GM21423 (cell line): ENCODE data around the gene LUC7L.
"Not testable (repeated sequence)": the region's sequence is repeated elsewhere in the genome, so short reads cannot be mapped to it uniquely, and the experiment has no call there.

ENCODE experiments used
- ATAC-seq: cut with Tn5 transposase; IDR thresholded peaks from one replicate; pipeline ENCODE4 v1.9.1; 2021; ENCODE audit warnings: mild to moderate bottlenecking, moderate library complexity; ENCODE audit not compliant: unreplicated experiment

Gene LUC7L

DNA sequence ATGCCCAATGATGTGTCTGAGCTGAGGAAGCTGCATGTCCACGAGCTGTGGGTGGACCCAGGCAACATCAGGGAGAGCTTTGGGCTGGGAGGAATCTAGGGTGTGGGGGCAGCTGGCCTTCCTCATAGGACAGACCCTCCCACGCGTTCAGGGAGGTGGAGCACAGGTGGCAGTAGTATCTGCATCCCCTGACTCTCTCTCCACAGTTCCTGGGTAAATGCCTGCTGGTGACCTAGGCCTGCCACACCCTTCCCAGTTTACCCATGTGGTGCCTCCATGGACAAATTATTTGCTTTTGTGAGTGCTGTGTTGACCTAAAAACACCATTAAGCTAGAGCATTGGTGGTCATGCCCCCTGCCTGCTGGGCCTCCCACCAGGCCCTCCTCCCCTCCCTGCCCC lies 60.2 kb downstream of the LUC7L start:
- no peak for ATAC-seq

DNA sequence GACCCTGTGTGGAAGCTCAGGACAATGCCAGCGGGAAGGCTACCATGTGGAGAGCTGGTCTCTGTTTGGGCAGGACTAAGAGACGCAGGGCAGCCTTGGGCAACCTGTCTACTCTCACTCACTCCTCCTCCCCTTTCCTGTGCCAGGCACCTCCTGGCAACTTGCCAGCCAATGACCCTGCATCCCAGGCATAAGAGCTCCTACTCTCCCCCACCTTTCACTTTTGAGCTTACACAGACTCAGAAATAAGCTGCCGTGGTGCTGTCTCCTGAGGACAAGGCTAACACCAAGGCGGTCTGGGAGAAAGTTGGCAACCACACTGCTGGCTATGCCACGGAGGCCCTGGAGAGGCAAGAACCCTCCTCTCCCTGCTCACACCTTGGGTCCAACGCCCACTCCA lies 60.8 kb downstream of the LUC7L start:
- no peak for ATAC-seq

DNA sequence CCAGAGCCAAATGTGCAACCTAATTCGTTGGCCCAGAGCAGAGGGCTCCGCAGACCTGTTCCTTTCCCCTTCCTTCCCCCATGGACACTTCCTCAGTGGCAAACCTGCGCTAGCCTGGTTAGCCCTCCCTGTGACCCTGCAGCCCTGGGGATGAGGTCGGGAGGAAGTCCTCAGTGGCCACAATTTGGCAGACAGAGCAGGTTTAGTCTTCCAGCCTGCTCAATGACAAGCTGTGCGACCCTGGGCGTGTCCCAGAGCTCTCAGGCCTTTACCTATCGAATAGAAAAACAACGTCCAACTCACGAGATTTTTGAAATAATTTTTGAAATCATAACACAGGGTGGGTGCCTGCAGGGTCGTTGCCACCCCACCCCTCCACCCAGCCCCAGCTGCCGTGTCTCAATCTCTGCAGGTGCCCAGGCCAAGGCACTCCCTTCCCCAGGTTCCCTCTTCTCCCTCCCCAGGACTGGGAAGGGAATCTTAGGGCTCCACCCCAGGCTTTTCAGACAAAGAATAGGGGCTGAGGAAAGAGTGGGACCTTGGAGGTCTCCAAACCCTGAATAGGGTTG lies 62.0 kb downstream of the LUC7L start:
- no peak for ATAC-seq

DNA sequence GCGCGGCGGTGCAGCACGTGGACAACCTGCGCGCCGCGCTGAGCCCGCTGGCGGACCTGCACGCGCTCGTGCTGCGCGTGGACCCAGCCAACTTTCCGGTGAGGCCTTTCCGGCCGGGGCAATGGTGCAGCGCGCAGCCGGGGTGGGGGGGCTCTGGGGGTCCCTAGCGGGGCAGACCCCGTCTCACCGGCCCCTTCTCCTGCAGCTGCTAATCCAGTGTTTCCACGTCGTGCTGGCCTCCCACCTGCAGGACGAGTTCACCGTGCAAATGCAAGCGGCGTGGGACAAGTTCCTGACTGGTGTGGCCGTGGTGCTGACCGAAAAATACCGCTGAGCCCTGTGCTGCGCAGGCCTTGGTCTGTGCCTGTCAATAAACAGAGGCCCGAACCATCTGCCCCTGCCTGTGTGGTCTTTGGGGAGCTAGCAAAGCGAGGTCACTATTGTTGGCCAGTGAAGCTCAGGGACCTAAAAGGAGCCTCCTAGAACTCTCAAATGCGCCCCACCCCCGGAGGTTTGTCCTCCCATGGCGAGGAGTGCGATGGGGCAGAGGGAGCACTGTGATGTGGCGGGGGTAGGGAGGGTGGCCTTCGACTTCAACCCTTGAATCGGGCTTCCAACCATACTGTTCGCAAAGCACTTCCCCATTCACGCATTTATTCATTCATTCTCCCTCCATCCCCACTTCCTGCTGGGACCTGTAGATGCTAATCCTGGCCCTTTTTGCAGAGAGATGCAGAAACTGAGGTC lies 62.7 kb downstream of the LUC7L start:
- ATAC-seq = no peak

DNA sequence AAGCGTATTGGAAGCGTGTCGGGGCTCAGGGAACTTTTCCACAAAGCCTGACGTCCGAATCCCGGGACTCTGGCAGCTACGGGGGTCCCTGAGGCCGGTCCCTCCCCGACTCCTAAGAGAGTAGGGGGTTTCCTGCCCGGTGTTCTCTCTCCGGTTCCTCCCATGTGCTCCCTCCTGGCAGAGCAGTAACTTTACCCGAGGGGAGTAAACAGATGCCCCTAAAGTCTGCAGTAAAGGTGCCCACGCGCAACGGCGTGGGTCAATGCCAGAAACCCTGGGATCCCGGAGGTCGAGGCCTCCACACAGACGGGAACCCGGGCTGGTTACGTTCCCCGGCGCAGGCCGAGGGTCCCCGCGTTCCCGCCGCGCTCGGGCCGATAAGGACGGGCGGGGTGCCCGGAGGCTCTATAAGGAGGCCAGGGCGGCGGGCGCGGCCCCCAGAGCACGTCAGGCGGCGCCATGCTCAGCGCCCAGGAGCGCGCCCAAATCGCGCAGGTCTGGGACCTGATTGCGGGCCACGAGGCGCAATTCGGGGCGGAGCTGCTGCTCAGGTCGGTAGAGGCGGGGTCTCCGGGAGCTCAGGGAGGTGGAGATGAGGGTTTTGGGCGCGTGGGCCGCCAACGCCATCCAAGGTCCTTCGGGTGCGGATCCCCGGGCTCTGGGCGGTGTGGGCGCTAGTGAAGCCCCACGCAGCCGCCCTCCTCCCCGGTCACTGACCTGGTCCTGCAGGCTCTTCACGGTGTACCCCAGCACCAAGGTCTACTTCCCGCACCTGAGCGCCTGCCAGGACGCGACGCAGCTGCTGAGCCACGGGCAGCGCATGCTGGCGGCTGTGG lies 63.5 kb downstream of the LUC7L start, which contains the start of gene HBM:
Gene HBM, plus strand, starts transcription at position 440 of the 836 bp plus-strand sequence. Its CDS starts 20 bp downstream, at position 460.
- no peak for ATAC-seq

DNA sequence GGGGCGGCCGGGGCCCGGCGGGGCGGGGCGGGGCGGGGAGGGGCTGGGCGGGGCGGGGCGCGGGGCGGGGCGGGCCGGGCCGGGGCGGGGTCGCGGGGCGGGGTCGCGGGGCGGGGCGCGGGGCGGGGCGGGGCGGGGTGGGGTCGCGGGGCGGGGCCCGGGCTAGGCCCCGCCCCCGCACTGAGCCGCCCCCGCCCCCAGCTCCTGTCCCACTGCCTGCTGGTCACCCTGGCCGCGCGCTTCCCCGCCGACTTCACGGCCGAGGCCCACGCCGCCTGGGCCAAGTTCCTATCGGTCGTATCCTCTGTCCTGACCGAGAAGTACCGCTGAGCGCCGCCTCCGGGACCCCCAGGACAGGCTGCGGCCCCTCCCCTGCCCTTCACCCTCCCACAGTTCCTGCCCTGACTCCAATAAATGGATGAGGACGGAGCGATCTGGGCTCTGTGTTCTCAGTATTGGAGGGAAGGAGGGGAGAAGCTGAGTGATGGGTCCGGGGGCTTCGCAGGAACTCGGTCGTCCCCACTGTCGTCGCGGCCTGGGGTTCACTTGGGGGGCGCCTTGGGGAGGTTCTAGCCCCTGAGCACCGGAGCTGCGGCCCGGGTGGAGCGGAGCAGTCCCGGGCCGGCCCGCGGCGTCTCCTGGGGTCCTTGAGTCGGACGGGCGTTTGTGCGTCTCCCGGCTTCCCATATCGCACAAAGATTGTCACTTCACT lies 64.3 kb downstream of the LUC7L start:
- ATAC-seq = no peak

DNA sequence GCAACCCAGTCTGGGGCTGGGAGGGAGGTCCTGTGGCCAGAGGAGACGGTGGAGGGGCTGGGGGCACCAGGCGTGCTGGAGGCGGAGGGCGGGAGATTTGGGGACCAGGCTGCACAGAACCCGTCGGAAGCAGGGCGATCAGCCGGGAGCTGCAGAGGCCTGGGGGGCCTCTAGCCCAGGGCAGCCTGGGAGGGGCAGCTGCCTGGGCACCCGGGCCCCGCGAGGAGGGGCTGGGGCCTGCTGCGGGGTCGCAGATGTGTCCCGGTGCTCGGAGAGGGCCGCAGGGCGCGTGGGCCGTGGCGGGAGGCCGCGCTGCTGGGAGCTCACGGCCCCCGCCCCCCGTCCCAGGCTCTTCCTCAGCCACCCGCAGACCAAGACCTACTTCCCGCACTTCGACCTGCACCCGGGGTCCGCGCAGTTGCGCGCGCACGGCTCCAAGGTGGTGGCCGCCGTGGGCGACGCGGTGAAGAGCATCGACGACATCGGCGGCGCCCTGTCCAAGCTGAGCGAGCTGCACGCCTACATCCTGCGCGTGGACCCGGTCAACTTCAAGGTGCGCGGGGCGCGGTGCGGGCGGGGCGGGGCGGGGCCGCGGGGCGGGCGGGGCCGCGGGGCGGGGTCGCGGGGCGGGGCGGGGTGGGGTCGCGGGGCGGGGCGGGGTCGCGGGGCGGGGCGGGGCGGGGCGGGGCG lies 65.0 kb downstream of the LUC7L start:
- not testable (repeated sequence) for ATAC-seq

DNA sequence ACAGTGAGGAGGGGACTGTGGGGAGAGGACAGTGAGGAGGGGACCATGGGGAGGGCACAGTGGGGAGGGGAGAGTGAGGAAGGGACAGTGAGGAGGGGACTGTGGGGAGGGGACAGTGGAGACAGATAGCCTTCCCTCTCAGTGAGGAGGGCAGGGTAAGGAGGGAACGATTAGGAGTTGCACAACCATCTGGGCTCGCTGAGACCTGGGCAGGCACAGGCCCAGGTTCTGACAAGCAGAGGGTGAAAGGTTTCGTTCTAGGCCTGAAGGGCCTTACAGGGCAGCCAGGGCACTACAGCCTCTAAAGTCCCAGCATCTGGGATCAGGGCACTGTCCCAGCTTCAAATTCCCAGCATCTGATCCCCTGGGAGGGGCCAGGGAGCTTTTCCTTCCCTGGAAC lies 65.6 kb downstream of the LUC7L start:
- not testable (repeated sequence) for ATAC-seq

DNA sequence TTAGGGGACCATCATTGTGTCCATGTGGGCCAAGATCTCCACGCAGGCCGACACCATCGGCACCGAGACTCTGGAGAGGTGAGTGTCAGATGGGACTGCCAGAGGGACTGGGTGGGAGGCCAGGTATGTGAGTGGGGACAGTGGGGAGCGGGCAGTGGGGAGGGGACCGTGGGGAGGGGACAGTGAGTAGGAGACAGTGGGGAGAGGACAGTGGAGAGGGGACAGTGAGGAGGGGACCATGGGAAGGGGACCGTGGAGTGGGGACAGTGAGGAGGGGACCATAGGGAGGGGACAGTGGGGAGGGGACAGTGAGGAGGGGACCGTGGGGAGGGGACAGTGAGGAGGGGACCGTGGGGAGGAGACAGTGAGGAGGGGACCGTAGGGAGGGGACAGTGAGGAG lies 66.1 kb downstream of the LUC7L start:
- ATAC-seq = not testable (repeated sequence)

DNA sequence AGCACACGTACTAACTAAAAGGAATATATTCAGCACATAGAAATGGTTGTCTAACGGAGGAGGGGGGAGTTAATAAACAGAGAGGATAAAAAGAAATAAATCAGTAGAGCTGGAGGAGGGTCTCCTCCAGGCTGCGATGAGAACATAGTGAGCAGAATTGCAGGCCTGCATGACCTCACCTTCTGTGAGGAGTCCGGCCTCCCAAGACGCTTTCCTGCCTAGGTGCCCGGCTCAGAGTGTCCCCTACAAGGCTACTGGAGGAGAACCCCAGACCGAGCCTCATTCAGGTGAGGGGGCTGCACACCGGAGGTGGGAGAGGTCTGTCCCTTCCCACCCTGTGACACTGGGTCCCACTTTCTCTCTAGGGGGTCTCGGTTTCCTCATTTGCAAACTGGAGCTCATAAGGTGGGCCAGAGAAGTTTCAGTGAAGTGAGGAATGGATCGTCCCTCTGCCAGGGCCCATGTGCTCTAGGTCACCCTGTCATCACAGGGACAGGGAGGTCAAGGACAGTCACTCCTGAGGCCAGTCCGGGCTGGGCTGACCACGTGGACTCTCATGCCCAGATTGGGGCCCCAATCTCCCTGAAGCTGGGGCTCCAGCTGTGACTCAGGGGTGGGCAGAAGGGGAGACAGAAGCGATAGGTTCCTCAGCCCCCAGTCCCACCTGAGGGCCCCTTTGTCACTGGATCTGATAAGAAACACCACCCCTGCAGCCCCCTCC lies 66.8 kb downstream of the LUC7L start:
- no peak for ATAC-seq

DNA sequence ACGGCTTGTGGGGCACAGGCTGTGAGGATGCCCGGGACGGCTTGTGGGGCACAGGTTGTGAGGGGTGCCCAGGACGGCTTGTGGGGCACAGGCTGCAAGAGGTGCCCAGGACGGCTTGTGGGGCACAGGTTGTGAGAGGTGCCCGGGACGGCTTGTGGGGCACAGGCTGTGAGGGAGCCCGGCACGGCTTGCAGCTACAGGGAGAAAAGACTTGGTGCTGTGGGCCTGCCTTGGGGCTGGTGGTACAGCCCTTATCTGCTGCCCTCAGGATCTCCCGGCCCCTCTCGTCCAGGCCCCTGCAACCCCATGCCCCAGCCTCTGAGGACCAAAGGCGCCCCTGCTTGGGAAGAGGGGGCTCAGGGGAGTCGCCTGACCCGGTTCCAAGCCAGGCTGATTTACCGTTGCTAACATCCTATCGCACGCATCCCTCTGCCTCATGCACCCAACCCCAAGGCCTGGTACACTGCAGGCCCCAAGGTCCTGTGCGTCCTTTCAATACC lies 68.5 kb downstream of the LUC7L start:
- no peak for ATAC-seq

DNA sequence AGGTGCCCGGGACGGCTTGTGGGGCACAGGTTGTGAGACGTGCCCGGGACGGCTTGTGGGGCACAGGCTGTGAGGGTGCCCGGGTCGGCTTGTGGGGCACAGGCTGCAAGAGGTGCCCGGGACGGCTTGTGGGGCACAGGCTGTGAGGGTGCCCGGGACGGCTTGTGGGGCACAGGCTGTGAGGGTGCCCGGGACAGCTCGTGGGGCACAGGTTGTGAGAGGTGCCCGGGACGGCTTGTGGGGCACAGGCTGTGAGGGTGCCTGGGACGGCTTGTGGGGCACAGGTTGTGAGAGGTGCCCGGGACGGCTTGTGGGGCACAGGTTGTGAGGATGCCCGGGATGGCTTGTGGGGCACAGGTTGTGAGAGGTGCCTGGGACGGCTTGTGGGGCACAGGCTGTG lies 69.0 kb downstream of the LUC7L start:
- ATAC-seq = not testable (repeated sequence)

DNA sequence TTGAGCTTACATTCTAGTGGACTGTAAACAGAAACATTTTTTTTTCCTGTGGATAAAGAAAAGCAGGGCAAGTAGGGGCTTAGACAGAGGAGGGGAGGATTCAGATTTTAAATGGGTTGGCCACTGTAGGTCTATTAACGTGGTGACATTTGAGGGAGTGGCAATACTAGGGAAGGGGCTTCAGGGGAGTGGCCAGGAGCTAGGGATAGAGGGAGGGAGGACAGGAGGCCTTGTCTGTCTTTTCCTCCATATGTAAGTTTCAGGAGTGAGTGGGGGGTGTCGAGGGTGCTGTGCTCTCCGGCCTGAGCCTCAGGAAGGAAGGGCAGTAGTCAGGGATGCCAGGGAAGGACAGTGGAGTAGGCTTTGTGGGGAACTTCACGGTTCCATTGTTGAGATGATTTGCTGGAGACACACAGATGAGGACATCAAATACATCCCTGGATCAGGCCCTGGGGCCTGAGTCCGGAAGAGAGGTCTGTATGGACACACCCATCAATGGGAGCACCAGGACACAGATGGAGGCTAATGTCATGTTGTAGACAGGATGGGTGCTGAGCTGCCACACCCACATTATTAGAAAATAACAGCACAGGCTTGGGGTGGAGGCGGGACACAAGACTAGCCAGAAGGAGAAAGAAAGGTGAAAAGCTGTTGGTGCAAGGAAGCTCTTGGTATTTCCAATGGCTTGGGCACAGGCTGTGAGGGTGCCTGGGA lies 70.0 kb downstream of the LUC7L start:
- ATAC-seq = no peak

DNA sequence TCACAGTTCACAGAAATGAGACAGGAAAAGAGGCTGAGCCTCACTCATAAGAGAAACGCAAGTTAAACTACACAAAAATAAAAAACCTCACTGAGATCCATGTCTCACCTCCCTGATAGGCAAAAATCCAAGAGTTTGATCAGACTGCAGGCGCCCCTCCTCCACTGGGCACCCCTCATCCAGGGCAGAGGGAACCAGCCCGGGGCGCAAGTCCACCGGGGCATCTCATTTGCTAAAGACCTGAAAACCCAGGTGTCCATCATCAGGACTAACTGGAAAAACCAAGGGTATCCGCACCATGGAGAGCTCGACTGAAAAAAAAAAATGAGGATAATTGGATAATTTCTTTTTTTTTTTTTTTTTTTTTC lies 74.2 kb downstream of the LUC7L start:
- no peak for ATAC-seq

DNA sequence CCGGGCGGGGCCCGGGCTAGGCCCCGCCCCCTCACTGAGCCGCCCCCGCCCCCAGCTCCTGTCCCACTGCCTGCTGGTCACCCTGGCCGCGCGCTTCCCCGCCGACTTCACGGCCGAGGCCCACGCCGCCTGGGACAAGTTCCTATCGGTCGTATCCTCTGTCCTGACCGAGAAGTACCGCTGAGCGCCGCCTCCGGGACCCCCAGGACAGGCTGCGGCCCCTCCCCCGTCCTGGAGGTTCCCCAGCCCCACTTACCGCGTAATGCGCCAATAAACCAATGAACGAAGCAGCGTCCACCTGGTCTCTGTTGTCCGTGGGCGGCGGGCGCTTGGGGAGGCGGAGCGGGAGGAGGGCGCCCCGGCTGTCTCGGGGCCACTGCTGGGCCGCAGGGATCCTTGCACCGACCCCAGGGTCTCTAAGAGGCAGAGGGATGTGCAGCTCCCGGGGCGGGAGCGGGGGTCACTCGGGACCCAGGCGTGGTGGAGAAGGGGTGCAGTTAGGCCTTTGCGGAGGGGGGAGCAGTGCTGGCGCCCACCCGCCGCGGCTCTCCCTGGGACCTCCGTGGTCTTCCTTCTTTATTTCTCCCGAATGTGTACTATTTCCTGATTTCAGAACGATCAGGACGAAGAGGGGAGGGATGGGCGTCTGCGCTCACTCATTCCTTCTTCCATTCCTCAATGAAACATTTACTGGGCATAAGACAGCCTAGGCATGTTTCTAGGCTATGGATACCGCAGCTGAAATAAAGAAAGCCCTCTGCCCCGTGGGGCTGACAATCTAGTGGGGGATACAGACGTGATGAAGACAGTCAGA lies 74.8 kb downstream of the LUC7L start:
- no peak for ATAC-seq

DNA sequence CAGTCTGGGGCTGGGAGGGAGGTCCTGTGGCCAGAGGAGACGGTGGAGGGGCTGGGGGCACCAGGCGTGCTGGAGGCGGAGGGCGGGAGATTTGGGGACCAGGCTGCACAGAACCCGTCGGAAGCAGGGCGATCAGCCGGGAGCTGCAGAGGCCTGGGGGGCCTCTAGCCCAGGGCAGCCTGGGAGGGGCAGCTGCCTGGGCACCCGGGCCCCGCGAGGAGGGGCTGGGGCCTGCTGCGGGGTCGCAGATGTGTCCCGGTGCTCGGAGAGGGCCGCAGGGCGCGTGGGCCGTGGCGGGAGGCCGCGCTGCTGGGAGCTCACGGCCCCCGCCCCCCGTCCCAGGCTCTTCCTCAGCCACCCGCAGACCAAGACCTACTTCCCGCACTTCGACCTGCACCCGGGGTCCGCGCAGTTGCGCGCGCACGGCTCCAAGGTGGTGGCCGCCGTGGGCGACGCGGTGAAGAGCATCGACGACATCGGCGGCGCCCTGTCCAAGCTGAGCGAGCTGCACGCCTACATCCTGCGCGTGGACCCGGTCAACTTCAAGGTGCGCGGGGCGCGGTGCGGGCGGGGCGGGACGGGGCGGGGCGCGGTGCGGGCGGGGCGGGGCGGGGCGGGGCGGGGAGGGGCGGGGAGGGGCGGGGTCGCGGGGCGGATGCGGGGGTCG lies 75.6 kb downstream of the LUC7L start:
- not testable (repeated sequence) for ATAC-seq

DNA sequence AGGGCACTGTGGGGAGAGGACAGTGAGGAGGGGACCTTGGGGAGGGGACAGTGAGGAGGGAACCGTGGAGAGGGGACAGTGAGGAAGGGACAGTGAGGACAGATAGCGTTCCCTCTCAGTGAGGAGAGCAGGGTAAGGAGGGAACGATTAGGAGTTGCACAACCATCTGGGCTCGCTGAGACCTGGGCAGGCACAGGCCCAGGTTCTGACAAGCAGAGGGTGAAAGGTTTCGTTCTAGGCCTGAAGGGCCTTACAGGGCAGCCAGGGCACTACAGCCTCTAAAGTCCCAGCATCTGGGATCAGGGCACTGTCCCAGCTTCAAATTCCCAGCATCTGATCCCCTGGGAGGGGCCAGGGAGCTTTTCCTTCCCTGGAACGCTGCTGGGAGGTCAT lies 76.1 kb downstream of the LUC7L start:
- ATAC-seq = not testable (repeated sequence)
